Astrocyte of the cerebellum (primary cell): ENCODE measurements around the gene UBAC2.

Experiments
- DNase-seq: peaks from one replicate; pipeline ENCODE4 v3.0.0-alpha.2; 2011; ENCODE audit warnings: low read depth
- H3K4me3 ChIP-seq: 2 replicates; pipeline ENCODE4 v1.5.1; 2011; ENCODE audit warnings: mild to moderate bottlenecking, low read depth, low read length, moderate library complexity
- CTCF ChIP-seq: IDR thresholded peaks from 2 replicates; pipeline ENCODE4 v1.5.1; 2012; ENCODE audit warnings: low read length, low read depth, moderate library complexity, mild to moderate bottlenecking; ENCODE audit errors: missing control alignments
- in situ Hi-C: cut with HindIII; loops from 2 replicates; pipeline ENCODE4 v1.10.0; 2017; ENCODE audit warnings: low sequenced_read_pairs

The UBAC2 gene

GRCh38 chr13:99308471-99309087, 107.9 kb downstream of the UBAC2 start:
- TF ChIP-seq CTCF: no peak
- in situ Hi-C loops: no loop called here
- no peak for DNase-seq
- no peak overlapping the region for H3K4me3 ChIP-seq

GRCh38 chr13:99310382-99311031, 109.9 kb downstream of the UBAC2 start:
- in situ Hi-C loops: loop anchor here (5.0 kb wide), 2 partner anchors 33 to 42 kb away; no protein-coding TSS in a partner anchor
- DNase-seq: no peak
- TF ChIP-seq CTCF: no peak
- no peak overlapping the region for H3K4me3 ChIP-seq

- no peak overlapping the region for H3K4me3 ChIP-seq
- DNase-seq: no peak
- no peak for TF ChIP-seq CTCF
- in situ Hi-C loops: loop anchor here (5.0 kb wide), 2 partner anchors 34 to 41 kb away; no protein-coding TSS in a partner anchor
These were observed 110.5 kb downstream of the UBAC2 start for GRCh38 chr13:99311137-99311536.

GRCh38 chr13:99311748-99312492, 111.3 kb downstream of the UBAC2 start:
- TF ChIP-seq CTCF: no peak
- H3K4me3 ChIP-seq: no peak overlapping the region
- in situ Hi-C loops: loop anchor here (5.0 kb wide), 2 partner anchors 35 to 40 kb away; no protein-coding TSS in a partner anchor
- DNase-seq: no peak

- DNase-seq: no peak
- in situ Hi-C loops: loop anchor here (5.0 kb wide), 2 partner anchors 35 to 40 kb away; no protein-coding TSS in a partner anchor
- TF ChIP-seq CTCF: no peak
- no peak overlapping the region for H3K4me3 ChIP-seq
These were observed 111.8 kb downstream of the UBAC2 start for GRCh38 chr13:99312493-99312883.

GRCh38 chr13:99313501-99313900, 112.8 kb downstream of the UBAC2 start:
- DNase-seq: no peak
- in situ Hi-C loops: loop anchor here (5.0 kb wide), 2 partner anchors 36 to 39 kb away; no protein-coding TSS in a partner anchor
- no peak overlapping the region for H3K4me3 ChIP-seq
- TF ChIP-seq CTCF: no peak
